HL-60 (cell line): ENCODE measurements around the gene SPA17.

Experiments used
- DNase-seq, 2 experiments: peaks; one replicate each; pipeline ENCODE4 v3.0.0-alpha.2; 2010 to 2020; ENCODE audit warnings: low read depth in 1 of 2, low spot score in 1 of 2
- H3K27ac ChIP-seq: fragments of 250-450 bp; sonication (Bioruptor Pico); replicated peaks from 2 replicates; pipeline ENCODE4 v1.5.1; 2020; ENCODE audit warnings: mild to moderate bottlenecking, moderate library complexity
- H3K27me3 ChIP-seq: fragments of 250-450 bp; sonication (Bioruptor Pico); 2 replicates; pipeline ENCODE4 v1.5.1; 2021; ENCODE audit warnings: mild to moderate bottlenecking, moderate library complexity; ENCODE audit not compliant: insufficient read depth, poor library complexity, severe bottlenecking
- H3K4me3 ChIP-seq: replicated peaks from 2 replicates; pipeline ENCODE4 v1.5.1; 2011; ENCODE audit warnings: mild to moderate bottlenecking, control low read depth, low read length; ENCODE audit not compliant: insufficient read depth
- GABPA ChIP-seq: IDR thresholded peaks from 2 replicates; pipeline ENCODE4 v1.6.1; 2012; ENCODE audit warnings: low read depth
- POLR2AphosphoS5 ChIP-seq: IDR thresholded peaks from 2 replicates; pipeline ENCODE4 v1.6.1; 2012; ENCODE audit warnings: low read depth
- REST ChIP-seq: IDR thresholded peaks from 2 replicates; pipeline ENCODE4 v1.6.1; 2012; ENCODE audit warnings: low read depth; ENCODE audit not compliant: insufficient replicate concordance
- SPI1 ChIP-seq: IDR thresholded peaks from 2 replicates; pipeline ENCODE4 v1.6.1; 2012; ENCODE audit warnings: low read depth, mild to moderate bottlenecking, borderline replicate concordance
- TF ChIP-seq, protein P1 (sequence below): IDR thresholded peaks from one replicate; pipeline ENCODE4 v1.5.1; 2011; ENCODE audit warnings: low read length, control low read depth, inconsistent platforms; ENCODE audit not compliant: insufficient read depth

SPA17 gene

DNA sequence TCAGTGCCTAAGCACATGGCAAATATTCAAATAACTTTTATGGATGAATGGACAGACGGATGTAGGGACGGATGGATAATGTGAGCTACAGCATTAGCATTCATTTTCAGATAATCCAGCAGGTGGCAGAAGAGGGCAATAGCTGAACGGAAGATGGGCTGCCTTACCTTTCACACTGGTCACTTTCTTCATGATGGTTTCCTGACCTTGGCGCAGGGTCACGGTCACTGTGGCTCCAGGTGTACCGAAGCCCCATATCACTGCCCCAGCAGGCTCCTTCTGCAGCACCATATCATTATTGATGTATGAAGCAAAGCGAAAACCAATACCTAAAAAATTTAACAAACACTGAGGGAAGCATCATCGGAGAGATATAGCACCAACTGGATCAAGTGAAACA lies 4.5 kb upstream of the SPA17 start:
- no peak overlapping the region for H3K27ac ChIP-seq
- H3K4me3 ChIP-seq = no peak overlapping the region
- no peaks in the 10 kb centered on the region for H3K27me3 ChIP-seq
- DNase-seq = peak in 1 of 2 experiments; percentile 39
- TF ChIP-seq POLR2AphosphoS5 (no peak), GABPA (no peak)
- TF ChIP-seq, protein P1, sequence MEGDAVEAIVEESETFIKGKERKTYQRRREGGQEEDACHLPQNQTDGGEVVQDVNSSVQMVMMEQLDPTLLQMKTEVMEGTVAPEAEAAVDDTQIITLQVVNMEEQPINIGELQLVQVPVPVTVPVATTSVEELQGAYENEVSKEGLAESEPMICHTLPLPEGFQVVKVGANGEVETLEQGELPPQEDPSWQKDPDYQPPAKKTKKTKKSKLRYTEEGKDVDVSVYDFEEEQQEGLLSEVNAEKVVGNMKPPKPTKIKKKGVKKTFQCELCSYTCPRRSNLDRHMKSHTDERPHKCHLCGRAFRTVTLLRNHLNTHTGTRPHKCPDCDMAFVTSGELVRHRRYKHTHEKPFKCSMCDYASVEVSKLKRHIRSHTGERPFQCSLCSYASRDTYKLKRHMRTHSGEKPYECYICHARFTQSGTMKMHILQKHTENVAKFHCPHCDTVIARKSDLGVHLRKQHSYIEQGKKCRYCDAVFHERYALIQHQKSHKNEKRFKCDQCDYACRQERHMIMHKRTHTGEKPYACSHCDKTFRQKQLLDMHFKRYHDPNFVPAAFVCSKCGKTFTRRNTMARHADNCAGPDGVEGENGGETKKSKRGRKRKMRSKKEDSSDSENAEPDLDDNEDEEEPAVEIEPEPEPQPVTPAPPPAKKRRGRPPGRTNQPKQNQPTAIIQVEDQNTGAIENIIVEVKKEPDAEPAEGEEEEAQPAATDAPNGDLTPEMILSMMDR = peak; percentile 72

DNA sequence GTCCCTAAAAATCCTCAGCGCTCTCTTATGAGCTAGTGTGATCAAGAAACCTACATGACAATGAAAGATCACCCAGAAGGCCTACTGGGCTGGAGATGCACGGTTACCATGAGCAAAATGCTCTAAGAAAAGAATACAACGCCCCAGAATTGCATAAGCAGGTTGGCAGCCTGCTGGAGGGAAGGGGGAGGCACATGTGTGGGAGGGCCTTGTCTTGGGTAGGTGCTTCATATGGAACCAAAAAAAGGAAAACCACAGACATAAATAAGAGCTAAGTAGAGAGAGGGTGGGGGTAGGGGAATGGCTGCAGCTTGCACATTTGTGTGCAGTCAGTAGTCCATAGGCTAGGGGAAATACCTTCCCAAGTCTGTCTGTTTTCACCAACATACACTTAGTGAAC lies 3.0 kb upstream of the SPA17 start:
- H3K27ac ChIP-seq = no peak overlapping the region
- H3K4me3 ChIP-seq = no peak overlapping the region
- DNase-seq = peak; percentile 83 to 89
- TF ChIP-seq POLR2AphosphoS5 = peak; percentile 65; the same call in 1 of the 2 replicates
- TF ChIP-seq, protein P1 = no peak
- TF ChIP-seq REST = no peak
- H3K27me3 ChIP-seq = no peaks in the 10 kb centered on the region

DNA sequence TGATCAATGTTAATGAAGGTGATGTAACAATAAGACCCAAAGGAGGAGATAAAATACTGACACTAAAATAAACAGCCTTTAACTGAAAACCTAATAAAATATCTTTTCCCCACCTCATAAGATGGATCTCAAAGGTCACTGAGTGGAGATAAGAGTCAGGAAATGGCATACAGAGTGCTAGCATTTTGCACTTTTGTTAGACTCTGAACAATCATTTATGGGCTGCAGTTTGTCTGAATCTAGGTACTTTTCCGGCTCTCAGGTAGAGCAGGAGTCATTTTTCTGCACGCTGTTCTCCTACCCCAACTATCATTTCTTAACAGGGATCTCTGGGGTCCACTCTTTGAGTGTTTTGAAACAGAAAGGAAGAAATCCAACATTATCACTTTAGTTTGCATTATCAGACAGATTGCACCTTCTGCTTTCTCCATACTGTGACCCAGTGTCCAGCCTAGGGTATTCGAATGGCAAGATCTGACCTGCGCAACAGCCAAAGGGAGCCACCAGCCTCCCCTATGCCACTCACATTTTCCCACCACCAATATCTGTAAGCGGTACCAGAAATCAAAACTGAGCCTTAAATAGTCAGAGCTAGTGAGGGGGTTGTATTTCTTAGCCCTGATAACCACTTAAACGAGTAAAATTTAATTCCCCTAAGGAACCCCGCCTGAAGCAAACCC lies 1.0 kb upstream of the SPA17 start:
- H3K27me3 ChIP-seq = no peaks in the 10 kb centered on the region
- no peak overlapping the region; the same call in 1 of the 2 replicates for H3K27ac ChIP-seq
- DNase-seq = no peak
- peak overlapping the region; percentile 76 for H3K4me3 ChIP-seq
- TF ChIP-seq, protein P1 = no peak
- TF ChIP-seq GABPA = no peak
- TF ChIP-seq POLR2AphosphoS5 = no peak
- TF ChIP-seq REST = no peak
- no peak for TF ChIP-seq SPI1

DNA sequence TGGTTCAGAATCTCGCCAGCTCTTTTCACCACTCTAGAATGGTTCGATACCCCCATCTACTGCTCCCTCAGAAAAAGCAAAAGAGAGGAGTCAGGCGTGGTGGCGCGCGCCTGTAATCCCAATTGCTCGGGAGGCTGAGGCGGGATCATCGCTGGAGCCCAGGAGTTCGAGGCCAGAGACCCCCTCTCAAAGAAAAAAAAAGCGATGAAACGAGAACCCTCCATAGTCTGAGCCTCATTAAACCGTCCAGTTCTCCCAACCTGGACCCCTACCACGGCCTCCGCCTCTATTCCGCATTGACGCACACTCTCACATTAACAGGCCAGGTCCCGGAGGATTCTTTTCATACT lies 439 bp downstream of the SPA17 start:
- no peak for TF ChIP-seq POLR2AphosphoS5
- TF ChIP-seq, protein P1 = no peak
- TF ChIP-seq REST = no peak
- TF ChIP-seq SPI1 = no peak
- TF ChIP-seq GABPA = no peak
- peak overlapping the region; percentile 69 for H3K27ac ChIP-seq
- H3K27me3 ChIP-seq = no peaks in the 10 kb centered on the region
- H3K4me3 ChIP-seq = peak overlapping the region; percentile 76
- DNase-seq = no peak
